ENCODE measurements around the gene CFAP100. TPM values are rescaled to one million over a fixed set of nuclear protein-coding genes. Genes with fewer than 3 reads are reported as not detected.

The CFAP100 gene
- total and polyA plus RNA-seq, 9 of the 15 experiments (the other 6 are each of a cell fraction or from before 2014, with no cell fraction given) = not detected

DNA sequence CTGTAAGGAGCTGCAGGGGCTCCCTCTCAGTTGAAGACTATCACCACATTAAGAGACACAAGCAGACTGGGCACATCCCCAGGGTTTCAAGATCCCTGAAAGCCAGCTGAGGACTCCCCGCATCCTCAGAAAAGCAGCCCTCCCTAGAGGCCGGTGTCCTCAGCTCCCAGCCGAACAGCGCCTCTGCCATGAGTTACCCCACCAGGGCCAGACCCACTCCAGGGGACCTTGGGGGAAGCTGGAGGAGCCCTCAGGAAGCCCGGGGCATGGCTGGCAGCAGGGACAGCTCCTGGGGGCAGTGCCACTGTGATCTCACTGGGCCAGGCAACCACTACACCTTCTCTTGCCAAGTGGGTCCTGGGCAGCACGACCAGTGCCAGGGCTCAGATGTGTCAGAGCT lies 45.6 kb upstream of the CFAP100 start:
- DNase-seq (ENCODE audit: extremely low read depth in 1 of 4, low spot score in 3 of 4) = no peak

More for the DNA sequence above, 45.6 kb upstream of the CFAP100 start:
- Histone ChIP-seq H3K9me1 (ENCODE audit: control insufficient read depth, insufficient read depth, low read length) (no peaks in the 10 kb centered on the region), H3K79me2 (ENCODE audit: control insufficient read depth, insufficient read depth, low read length) (no peaks in the 10 kb centered on the region), H2AFZ (ENCODE audit: low read depth, low read length) (no peak overlapping the region), H3K4me1 (replicated peaks in 1 of 2; ENCODE audit: control insufficient read depth in 2 of 2, insufficient read depth in 2 of 2, low read length in 2 of 2) (no peaks in the 10 kb centered on the region; a peak in 1 of 5 replicates), H4K20me1 (replicated peaks; ENCODE audit: control insufficient read depth, insufficient read depth, low read length) (no peaks in the 10 kb centered on the region), H3K36me3 (ENCODE audit: control insufficient read depth, insufficient read depth, low read length) (no peaks in the 10 kb centered on the region), H3K27ac (ENCODE audit: extremely low read depth, low read depth, low read length) (no peak overlapping the region), H3K4me2 (ENCODE audit: insufficient read depth, low read length) (no peak overlapping the region), H3K9me3 (replicated peaks; ENCODE audit: control insufficient read depth, insufficient read depth, low read depth, low read length) (no peaks in the 10 kb centered on the region), H3K4me3 (no peak overlapping the region), H3K27me3 (ENCODE audit: control insufficient read depth in 2 of 2, insufficient read depth in 2 of 2, low read length in 2 of 2) (no peaks in the 10 kb centered on the region), H3K9ac (ENCODE audit: insufficient read depth in 1 of 2, low read depth in 2 of 2, low read length in 2 of 2) (no peak overlapping the region)
- BruUV-seq (replicated peaks) = no TSS peak
- 33% methylated on average over 1 of the region's 6 CpGs for WGBS (ENCODE audit: insufficient coverage, low coverage, missing lambda C conversion rate)
- in situ Hi-C loops (cut with MboI) (no loop called here), intact Hi-C loops (cut with micrococcal nuclease) (no loop called here)
- ChIA-PET CTCF (ENCODE audit: low intra/inter-chr PET ratio) (no interaction called here), POLR2A (interaction anchor here (1.1 kb wide), 1 partner anchor 11 kb away, joined by 3 read pairs; no protein-coding TSS in a partner anchor)
- no peak for ATAC-seq
- TF ChIP-seq NBN (IDR thresholded peaks at IDR 0.05; ENCODE audit: low read depth) (no peak), TCF7L2 (IDR thresholded peaks at IDR 0.05; ENCODE audit: low read depth, low read length) (no peak), BHLHE40 (IDR thresholded peaks at IDR 0.05; ENCODE audit: low read length) (no peak), BACH1 (tag; IDR thresholded peaks at IDR 0.05) (no peak), MECOM (CRISPR knock-in tag; IDR thresholded peaks at IDR 0.05) (no peak), U2AF1 (optimal IDR thresholded peaks at IDR 0.05; ENCODE audit: low read depth, low read length) (no peak), GTF2F1 (IDR thresholded peaks at IDR 0.05; ENCODE audit: low read depth, low read length) (no peak), CREM (IDR thresholded peaks at IDR 0.05; ENCODE audit: low read depth) (no peak), RBM25 (IDR thresholded peaks at IDR 0.05; ENCODE audit: low read depth, low read length, severe bottlenecking) (no peak), BCL6 (CRISPR knock-in tag; IDR thresholded peaks at IDR 0.05) (no peak), GATA2 (CRISPR knock-in tag; IDR thresholded peaks at IDR 0.05) (no peak), KAT8 (IDR thresholded peaks at IDR 0.05; ENCODE audit: low read depth) (no peak), KLF10 (CRISPR knock-in tag; IDR thresholded peaks at IDR 0.05) (no peak)
- TF ChIP-seq, protein P1, sequence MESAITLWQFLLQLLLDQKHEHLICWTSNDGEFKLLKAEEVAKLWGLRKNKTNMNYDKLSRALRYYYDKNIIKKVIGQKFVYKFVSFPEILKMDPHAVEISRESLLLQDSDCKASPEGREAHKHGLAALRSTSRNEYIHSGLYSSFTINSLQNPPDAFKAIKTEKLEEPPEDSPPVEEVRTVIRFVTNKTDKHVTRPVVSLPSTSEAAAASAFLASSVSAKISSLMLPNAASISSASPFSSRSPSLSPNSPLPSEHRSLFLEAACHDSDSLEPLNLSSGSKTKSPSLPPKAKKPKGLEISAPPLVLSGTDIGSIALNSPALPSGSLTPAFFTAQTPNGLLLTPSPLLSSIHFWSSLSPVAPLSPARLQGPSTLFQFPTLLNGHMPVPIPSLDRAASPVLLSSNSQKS (CRISPR knock-in tag; IDR thresholded peaks at IDR 0.05) = no peak
- TF ChIP-seq, protein P2, sequence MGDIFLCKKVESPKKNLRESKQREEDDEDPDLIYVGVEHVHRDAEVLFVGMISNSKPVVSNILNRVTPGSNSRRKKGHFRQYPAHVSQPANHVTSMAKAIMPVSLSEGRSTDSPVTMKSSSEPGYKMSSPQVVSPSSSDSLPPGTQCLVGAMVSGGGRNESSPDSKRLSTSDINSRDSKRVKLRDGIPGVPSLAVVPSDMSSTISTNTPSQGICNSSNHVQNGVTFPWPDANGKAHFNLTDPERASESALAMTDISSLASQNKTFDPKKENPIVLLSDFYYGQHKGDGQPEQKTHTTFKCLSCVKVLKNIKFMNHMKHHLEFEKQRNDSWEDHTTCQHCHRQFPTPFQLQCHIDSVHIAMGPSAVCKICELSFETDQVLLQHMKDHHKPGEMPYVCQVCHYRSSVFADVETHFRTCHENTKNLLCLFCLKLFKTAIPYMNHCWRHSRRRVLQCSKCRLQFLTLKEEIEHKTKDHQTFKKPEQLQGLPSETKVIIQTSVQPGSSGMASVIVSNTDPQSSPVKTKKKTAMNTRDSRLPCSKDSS (IDR thresholded peaks at IDR 0.05; ENCODE audit: low read depth, partially characterized antibody) = no peak
- TF ChIP-seq, protein P3, sequence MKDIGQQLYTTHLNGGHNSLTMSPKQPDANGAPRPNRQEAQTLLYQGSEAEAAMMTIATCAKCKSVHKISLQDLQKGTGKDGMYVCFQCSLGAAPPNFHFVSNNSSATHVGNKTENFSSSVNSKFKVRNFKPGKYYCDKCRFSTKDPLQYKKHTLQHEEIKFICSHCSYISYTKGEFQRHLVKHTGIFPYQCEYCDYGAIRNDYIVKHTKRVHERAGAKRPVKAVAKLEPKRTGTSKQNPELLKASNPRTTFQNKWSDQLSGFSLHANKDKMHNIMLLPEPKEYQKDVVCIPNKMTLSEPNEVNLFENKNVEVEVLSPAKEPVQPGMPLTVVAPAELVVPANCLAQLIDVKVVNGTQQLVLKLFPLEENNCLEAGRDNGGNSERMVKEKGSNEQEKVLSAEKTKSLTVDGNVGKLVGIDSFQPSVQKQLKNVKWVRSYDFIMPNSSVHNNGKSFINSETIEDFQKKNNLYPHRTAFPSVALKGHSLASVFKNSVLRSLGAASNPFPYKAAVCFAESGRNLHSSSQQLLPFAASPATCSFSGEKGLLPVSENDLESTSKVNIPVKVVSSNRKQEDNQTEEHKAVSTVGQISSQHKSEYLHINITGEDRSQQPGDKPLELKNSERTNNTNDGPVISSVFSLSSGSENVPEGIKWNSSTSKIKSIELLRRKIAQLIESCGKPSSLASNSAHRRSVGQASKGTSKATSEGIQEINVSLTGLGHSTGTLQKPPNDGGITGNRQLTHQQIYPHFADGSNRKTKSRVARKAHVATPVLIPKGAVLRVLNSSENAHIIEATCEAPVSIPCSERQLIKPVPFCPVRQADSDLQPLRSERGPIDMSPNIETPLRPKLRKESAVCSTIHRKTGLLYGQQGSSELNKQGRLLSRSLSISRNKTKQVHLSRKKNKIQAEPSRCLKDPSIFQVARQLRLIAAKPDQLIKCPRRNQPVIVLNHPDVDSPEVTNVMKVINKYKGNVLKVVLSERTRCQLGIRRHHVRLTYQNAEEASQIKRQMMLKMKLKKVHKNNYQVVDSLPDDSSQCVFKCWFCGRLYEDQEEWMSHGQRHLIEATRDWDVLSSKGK (CRISPR knock-in tag; IDR thresholded peaks at IDR 0.05) = no peak
- TF ChIP-seq, protein P4, sequence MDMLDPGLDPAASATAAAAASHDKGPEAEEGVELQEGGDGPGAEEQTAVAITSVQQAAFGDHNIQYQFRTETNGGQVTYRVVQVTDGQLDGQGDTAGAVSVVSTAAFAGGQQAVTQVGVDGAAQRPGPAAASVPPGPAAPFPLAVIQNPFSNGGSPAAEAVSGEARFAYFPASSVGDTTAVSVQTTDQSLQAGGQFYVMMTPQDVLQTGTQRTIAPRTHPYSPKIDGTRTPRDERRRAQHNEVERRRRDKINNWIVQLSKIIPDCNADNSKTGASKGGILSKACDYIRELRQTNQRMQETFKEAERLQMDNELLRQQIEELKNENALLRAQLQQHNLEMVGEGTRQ (CRISPR knock-in tag; IDR thresholded peaks at IDR 0.05) = no peak
- FAIRE-seq = no peak

Measured in K562 (cell line).